RWPE1 (cell line): Measurements from ENCODE around the gene MACF1.
"Not testable (repeated sequence)": the region's sequence is repeated elsewhere in the genome, so short reads cannot be mapped to it uniquely, and the experiment has no call there.

Experiments
- CTCF ChIA-PET: fragments of 350-600 bp; sonication (Branson Sonifier 250); formaldehyde crosslinking; extraction: SDS; loops from one replicate; lab custom pipeline; 2021; lab: Yijun Ruan, JAX
- POLR2A ChIA-PET: fragments of 400-600 bp; formaldehyde crosslinking; extraction: SDS; loops from one replicate; lab custom pipeline; 2020; ENCODE audit warnings: antibody characterized with exemption; ENCODE audit not compliant: low non-redundant PET; lab: Yijun Ruan, JAX
- DNase-seq: peaks from one replicate; pipeline ENCODE4 v3.0.0; 2012; ENCODE audit warnings: low spot score
- H3K27ac ChIP-seq: fragments of 450-650 bp; 2 replicates; pipeline ENCODE4 v1.5.1; 2017
- TF ChIP-seq, protein P1 (sequence below): fragments of 450-650 bp; conservative IDR thresholded peaks from 2 replicates; pipeline ENCODE4 v1.5.1; 2017; ENCODE audit warnings: low read depth, mild to moderate bottlenecking

Gene MACF1

DNA sequence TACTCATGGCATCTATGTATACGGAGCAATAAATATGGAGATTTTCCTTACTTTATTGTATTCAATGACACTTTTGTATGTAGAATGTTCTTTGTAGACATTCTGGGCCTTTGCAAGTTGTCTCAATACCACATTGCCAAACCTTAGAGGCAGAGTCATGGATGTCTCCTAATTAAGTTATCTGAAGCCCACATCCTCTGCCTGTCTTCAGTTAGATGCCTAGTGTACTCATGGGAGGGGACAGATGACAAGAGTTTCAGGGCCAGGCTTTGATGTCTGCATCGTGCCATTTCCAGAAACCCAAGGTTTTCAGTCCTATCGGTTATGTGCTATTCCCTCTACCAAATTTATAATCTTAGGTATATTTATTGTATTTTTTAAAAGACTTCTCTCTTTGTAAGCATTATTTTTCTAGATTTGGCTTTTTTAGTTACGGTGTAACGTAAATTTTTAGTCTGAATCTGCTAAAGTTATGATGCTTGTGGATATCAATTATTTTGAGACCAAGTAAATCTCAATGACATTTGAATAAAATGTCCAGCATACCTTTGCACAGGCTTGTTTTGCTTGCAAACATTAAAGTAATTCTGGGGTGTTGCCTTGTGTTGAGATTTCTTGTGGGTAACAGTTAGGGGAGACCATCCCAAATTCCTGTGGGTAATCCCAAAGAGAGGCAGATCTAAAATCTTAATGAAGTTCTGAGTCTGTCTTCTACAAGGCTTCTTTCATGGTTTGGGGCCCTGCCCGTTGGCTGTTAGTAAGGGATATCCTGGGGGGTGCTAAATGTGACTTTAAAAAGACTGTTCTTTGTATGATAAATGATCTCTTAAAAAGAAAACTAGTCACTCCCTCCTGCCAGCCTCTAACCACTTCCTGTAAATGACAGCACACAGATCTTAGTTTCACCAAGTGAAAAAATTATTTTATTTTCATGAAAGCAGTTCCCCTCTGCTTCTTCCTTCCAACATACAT lies 8.0 kb upstream of the MACF1 start:
- ChIA-PET CTCF (no interaction called here), POLR2A (no interaction called here)
- DNase-seq = no peak
- no peak overlapping the region for H3K27ac ChIP-seq
- TF ChIP-seq, protein P1, sequence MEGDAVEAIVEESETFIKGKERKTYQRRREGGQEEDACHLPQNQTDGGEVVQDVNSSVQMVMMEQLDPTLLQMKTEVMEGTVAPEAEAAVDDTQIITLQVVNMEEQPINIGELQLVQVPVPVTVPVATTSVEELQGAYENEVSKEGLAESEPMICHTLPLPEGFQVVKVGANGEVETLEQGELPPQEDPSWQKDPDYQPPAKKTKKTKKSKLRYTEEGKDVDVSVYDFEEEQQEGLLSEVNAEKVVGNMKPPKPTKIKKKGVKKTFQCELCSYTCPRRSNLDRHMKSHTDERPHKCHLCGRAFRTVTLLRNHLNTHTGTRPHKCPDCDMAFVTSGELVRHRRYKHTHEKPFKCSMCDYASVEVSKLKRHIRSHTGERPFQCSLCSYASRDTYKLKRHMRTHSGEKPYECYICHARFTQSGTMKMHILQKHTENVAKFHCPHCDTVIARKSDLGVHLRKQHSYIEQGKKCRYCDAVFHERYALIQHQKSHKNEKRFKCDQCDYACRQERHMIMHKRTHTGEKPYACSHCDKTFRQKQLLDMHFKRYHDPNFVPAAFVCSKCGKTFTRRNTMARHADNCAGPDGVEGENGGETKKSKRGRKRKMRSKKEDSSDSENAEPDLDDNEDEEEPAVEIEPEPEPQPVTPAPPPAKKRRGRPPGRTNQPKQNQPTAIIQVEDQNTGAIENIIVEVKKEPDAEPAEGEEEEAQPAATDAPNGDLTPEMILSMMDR = no peak

DNA sequence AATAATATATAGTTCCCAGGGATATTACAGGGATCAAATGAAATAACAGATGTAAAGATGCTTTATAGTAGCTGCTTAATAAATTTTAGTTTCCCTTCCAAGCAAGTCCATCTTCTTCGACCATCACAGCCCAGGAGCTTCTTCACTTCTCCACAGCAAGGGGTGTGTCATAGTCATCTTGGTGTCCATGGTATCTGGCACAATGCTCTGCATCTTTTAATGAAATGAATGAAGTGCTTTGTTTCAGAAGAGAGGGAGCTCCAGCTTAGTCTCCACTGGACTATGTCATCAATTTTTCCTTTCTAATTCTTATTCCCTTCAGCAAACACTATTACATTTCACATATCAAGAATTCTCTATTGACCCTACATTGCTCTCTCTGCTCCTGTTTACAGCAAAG lies 4.9 kb upstream of the MACF1 start:
- CTCF ChIA-PET = no interaction called here

DNA sequence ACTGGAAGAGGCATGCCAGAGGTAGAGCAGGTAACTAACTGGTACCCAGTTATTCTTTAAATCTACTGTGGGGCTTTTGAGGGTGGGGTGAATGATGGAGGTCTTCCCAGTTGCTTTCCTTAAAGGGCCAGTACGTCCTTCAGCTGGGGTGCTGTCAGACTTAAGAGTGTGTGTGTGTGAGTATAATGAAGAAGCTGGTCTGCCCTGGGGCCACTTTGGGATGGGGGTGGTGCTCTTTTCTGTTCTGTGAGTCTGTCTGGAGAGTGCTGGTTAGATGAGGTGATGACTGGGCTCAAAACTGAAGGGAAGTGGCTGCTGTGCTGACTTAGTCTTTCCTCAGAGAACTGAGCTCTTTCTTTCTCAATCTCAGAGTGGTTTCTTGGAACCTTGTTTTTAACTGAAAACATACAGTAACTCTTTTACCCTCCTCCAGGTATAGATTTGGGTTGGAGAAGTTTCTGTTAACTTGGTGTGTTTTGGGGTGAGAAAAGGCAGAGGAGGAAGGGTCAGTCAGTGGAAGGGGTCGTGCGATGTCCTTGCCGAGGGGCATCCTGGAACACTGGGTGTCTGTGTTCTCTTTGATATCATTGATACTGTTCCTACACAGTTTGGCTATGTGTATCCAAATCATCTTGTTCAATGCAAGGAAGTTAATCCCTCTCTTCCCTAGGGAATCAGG lies 746 bp downstream of the MACF1 start:
- POLR2A ChIA-PET = no interaction called here
- TF ChIP-seq, protein P1 = no peak
- peak; percentile 50 for DNase-seq
- peak overlapping the region; percentile 78 for H3K27ac ChIP-seq
- CTCF ChIA-PET = interaction anchor here (0.7 to 2.2 kb wide), 4 partner anchors 11 to 101 kb away, joined by 3 to 8 read pairs (median 6); no protein-coding TSS in a partner anchor

More for the DNA sequence above, 4.9 kb upstream of the MACF1 start:
- POLR2A ChIA-PET = no interaction called here
- H3K27ac ChIP-seq = no peak overlapping the region
- no peak for DNase-seq
- TF ChIP-seq, protein P1 = no peak

DNA sequence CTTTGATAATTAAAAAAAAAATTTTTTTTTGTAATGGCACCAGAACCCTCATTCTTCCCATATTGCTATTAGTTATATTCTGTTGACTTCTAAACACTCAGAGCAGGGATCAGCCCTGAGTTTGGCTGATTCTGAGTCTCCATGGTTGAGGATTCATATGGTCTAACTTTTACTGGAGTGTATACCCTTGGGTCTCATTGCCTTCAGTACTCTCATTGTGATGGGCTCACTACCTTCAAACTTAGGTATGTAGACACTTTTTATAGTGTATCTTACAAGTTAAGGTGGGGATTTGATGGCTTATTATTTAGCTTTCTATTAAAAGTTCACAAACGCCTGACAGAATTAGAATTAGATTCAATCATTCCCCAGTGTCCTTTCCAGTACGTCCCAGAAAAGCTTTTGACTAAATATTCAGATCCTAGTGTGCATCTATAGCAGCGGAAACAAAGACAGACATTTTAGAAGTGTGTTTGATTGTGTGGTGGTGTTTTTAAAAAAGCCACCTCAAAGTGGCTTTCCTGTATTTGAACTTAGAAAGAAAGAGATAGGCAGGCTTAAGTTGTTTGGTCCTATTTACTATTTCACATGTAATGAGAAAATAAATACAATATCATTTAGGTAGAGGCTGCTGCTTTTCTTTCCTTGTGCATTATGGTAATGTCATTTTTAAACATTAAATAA lies 1.4 kb downstream of the MACF1 start:
- no peak overlapping the region for H3K27ac ChIP-seq
- CTCF ChIA-PET = interaction anchor here (1.4 kb wide), 1 partner anchor 102 kb away, joined by 3 read pairs; no protein-coding TSS in a partner anchor
- POLR2A ChIA-PET = no interaction called here

GRCh38 chr1:39208360-39208759 lies 3.9 kb downstream of the MACF1 start:
- POLR2A ChIA-PET, H3K27ac ChIP-seq, CTCF ChIA-PET, DNase-seq: not testable (repeated sequence)

More for the DNA sequence above, 1.4 kb downstream of the MACF1 start:
- TF ChIP-seq, protein P1 = no peak
- DNase-seq = no peak

DNA sequence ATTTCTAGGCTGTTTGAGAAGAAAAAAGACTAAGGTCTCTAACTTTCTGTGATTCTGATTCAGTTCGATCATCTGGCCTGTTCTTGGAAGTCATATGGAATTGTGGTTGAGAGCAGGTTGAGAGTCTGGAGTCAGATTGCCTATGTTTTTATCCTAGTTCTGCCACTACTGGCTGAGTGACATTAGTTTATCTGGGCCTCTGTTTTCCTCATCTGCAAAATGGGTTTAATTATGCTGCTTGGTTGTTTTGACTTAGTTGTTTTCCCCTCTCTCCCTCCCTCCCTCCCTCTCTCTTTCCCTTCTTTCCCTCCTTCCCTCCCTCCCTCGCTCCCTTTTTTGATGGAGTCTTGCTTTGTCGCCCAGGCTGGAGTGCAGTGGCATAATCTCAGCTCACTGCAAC lies 6.2 kb downstream of the MACF1 start:
- DNase-seq = no peak
- ChIA-PET CTCF (interaction anchor here (0.7 to 1.4 kb wide), 3 partner anchors 9 to 19 kb away, joined by 3 to 5 read pairs (median 5); no protein-coding TSS in a partner anchor), POLR2A (no interaction called here)
- TF ChIP-seq, protein P1 = no peak
- H3K27ac ChIP-seq = no peak overlapping the region
